Testis (tissue), 2 donors: ENCODE results near the gene LIMA1.

Source experiments
- POLR2A ChIP-seq: fragments of 450-650 bp; IDR thresholded peaks from one replicate; pipeline ENCODE4 v1.6.1; 2017; ENCODE audit warnings: antibody characterized with exemption, mild to moderate bottlenecking, moderate library complexity
- TF ChIP-seq, protein P1 (sequence below), 3 experiments: fragments of 450-650 bp in 2 of 3; fragments of 200-600 bp in 1 of 3; sonication (generic) in 1 of 3; IDR thresholded peaks; one replicate each; pipeline ENCODE4 v1.5.1; 2016 to 2019; ENCODE audit warnings: antibody characterized with exemption in 3 of 3, mild to moderate bottlenecking in 2 of 3, moderate library complexity in 1 of 3

DNA sequence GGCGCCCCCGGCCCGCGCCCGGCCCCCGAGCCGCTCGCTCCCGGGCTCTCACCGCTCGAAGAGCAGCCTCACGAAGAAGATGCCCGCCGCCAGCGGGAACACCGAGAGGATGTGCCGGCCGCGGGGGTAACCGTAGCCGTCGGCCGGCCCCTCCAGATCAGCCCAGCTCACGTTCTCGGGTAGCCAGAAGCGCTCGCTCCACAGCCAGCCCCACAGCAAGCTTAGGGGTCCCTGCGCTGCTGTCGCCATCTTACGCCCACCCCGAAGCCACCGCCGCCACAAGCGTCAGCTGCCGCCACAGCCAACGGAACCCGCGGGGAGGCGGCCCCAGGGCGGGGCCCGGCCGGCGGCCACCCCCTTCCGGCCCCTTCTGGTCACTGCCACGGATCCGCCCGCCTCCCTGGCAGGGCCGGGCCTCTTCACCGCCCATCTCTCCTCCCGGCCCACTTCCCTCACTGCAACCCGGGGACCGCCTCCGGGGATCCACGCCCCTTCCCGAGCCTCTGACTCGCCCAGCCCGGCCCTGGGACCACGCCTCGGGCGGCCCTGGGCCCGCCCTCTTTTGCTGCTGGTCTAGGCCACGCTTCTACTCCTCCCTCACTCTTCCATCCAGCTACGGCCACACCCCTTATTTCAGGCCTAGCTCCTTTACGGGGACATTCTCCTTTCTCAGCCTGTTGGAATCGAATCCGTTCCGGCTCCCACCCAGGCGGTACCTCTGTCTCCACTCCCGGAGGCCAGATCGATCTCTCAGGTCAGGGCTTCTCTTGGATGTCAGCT is 116.1 kb downstream of the LIMA1 start, which contains the start of gene CERS5:
- TF ChIP-seq POLR2A: no peak
- TF ChIP-seq, protein P1, sequence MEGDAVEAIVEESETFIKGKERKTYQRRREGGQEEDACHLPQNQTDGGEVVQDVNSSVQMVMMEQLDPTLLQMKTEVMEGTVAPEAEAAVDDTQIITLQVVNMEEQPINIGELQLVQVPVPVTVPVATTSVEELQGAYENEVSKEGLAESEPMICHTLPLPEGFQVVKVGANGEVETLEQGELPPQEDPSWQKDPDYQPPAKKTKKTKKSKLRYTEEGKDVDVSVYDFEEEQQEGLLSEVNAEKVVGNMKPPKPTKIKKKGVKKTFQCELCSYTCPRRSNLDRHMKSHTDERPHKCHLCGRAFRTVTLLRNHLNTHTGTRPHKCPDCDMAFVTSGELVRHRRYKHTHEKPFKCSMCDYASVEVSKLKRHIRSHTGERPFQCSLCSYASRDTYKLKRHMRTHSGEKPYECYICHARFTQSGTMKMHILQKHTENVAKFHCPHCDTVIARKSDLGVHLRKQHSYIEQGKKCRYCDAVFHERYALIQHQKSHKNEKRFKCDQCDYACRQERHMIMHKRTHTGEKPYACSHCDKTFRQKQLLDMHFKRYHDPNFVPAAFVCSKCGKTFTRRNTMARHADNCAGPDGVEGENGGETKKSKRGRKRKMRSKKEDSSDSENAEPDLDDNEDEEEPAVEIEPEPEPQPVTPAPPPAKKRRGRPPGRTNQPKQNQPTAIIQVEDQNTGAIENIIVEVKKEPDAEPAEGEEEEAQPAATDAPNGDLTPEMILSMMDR (IDR thresholded peaks at IDR 0.05): peak; percentile 28 to 46 (median 41)
